Left cardiac atrium (tissue), 4 donors: ENCODE measurements around the gene PGAP3. TPM values are rescaled to one million over a fixed set of nuclear protein-coding genes. Genes with fewer than 3 reads are reported as not detected.
A peak's percentile ranks its signal among the peaks of the same experiment; 100 is the strongest.

ENCODE experiments used
- ATAC-seq, 2 donors: fragments of 200-7000 bp; cut with Tn5 transposase; one replicate each; pipeline ENCODE4 v1.9.1; 2020; ENCODE audit warnings: mild to moderate bottlenecking in 2 of 2, moderate library complexity in 2 of 2
- DNase-seq: peaks from one replicate; pipeline ENCODE4 v3.0.0-alpha.2; 2020
- intact Hi-C, 2 donors: fragments of 100-400 bp; cut with DNase I; formaldehyde crosslinking; loops; one replicate each; pipeline versions ENCODE4 v1.14.1 to v1.15.1; 2022 to 2023
- total RNA-seq, 2 donors: library from RNA; stranded (reverse); fragmentation: NEBNext Ultra II Directional; extraction: Animal tissue kit (Norgen Biotek cat#: 25700); gene quantifications; one replicate each; pipeline ENCODE4 v1.2.1, GENCODE V29; 2021
- donor health status: DM: no; HTN: yes; CAD: no.
- donor health status: DM: no; HTN: yes; CAD: no; lungs with severe emphysema.
- donor health status: DM: yes; HTN: yes; CAD: no.
- donor health status: Dilated cardiomyopathy.

The PGAP3 gene
- total RNA-seq, 2 donors from 2014 or later, result 9.7 to 18.1 TPM

GRCh38 chr17:39676198-39676819, 11.5 kb downstream of the PGAP3 start:
- peak; percentile 33 to 36 for ATAC-seq
- intact Hi-C loops, result no loop called here
- peak; percentile 72 for DNase-seq

GRCh38 chr17:39675390-39676082, 12.3 kb downstream of the PGAP3 start:
- intact Hi-C loops, result no loop called here
- no peak for ATAC-seq
- DNase-seq, result no peak

- peak; percentile 69 for DNase-seq
- ATAC-seq, result peak; percentile 28 to 45
- intact Hi-C loops, result loop anchor here in 1 of 2 donors (5.0 kb wide), 1 partner anchor 53 kb away; no protein-coding TSS in a partner anchor
These were observed 13.0 kb downstream of the PGAP3 start for GRCh38 chr17:39674702-39675389.

- ATAC-seq (no peak), DNase-seq (no peak)
- intact Hi-C loops, result loop anchor here in 1 of 2 donors (5.0 kb wide), 1 partner anchor 52 kb away; no protein-coding TSS in a partner anchor
These were observed 13.7 kb downstream of the PGAP3 start for GRCh38 chr17:39674179-39674578.

- intact Hi-C loops, result loop anchor here in 1 of 2 donors (5.0 kb wide), 1 partner anchor 51 kb away; no protein-coding TSS in a partner anchor
- ATAC-seq, result no peak
- no peak for DNase-seq
These were observed 14.3 kb downstream of the PGAP3 start for GRCh38 chr17:39673335-39674081.

GRCh38 chr17:39672522-39673334, 15.1 kb downstream of the PGAP3 start:
- DNase-seq, result no peak
- intact Hi-C loops, result loop anchor here in 1 of 2 donors (5.0 kb wide), 1 partner anchor 50 kb away; no protein-coding TSS in a partner anchor
- ATAC-seq, result no peak

GRCh38 chr17:39671651-39672521, 16.0 kb downstream of the PGAP3 start:
- peak; percentile 71 for DNase-seq
- intact Hi-C loops, result loop anchor here in 1 of 2 donors (5.0 kb wide), 1 partner anchor 50 kb away; no protein-coding TSS in a partner anchor

GRCh38 chr17:39670746-39671145, 17.1 kb downstream of the PGAP3 start:
- intact Hi-C loops, result loop anchor here in 1 of 2 donors (5.0 kb wide), 1 partner anchor 48 kb away; no protein-coding TSS in a partner anchor
- DNase-seq (no peak), ATAC-seq (no peak)

More at GRCh38 chr17:39671651-39672521, 16.0 kb downstream of the PGAP3 start:
- ATAC-seq, result peak; percentile 12 to 28

GRCh38 chr17:39669897-39670735, 17.7 kb downstream of the PGAP3 start:
- DNase-seq (no peak), ATAC-seq (no peak)
- intact Hi-C loops, result loop anchor here in 1 of 2 donors (5.0 kb wide), 1 partner anchor 48 kb away; no protein-coding TSS in a partner anchor

- intact Hi-C loops, result no loop called here
- peak; percentile 9 to 15 for ATAC-seq
- DNase-seq, result peak; percentile 84
These were observed 19.6 kb downstream of the PGAP3 start, which contains the start of gene PNMT for GRCh38 chr17:39667945-39668924. PNMT (plus strand) TSS chr17:39668453; CDS start chr17:39668476, 23 bp downstream.

- DNase-seq (peak; percentile 59), ATAC-seq (peak; percentile 19 to 21)
- intact Hi-C loops, result no loop called here
These were observed 20.5 kb downstream of the PGAP3 start for GRCh38 chr17:39667262-39667944.

GRCh38 chr17:39666601-39667261, 21.1 kb downstream of the PGAP3 start:
- ATAC-seq, result peak; percentile 30 to 56
- intact Hi-C loops, result no loop called here

GRCh38 chr17:39666231-39666600, 21.6 kb downstream of the PGAP3 start:
- no peak for DNase-seq
- intact Hi-C loops, result no loop called here
- peak in 1 of 2 donors; percentile 0 for ATAC-seq

More at GRCh38 chr17:39666601-39667261, 21.1 kb downstream of the PGAP3 start:
- peak; percentile 76 for DNase-seq
